Osteoblast (primary cell): Measurements from ENCODE around the gene TMC7. TPM values are rescaled to one million over a fixed set of nuclear protein-coding genes. Genes with fewer than 3 reads are reported as not detected.
A peak's percentile ranks its signal among the peaks of the same experiment; 100 is the strongest.

Experiments used
- DNase-seq: peaks from one replicate; pipeline ENCODE4 v3.0.0; 2011; ENCODE audit warnings: low spot score, mixed read lengths; ENCODE audit not compliant: insufficient read length; ENCODE audit errors: missing footprints
- H2AFZ ChIP-seq: 2 replicates; pipeline ENCODE4 v1.6.0; 2011; ENCODE audit warnings: mild to moderate bottlenecking, low read length
- H3K27ac ChIP-seq: 2 replicates; pipeline ENCODE4 v1.5.1; 2011; ENCODE audit warnings: mild to moderate bottlenecking, low read depth, low read length, moderate library complexity
- H3K27me3 ChIP-seq: 2 replicates; pipeline ENCODE4 v1.6.0; 2012; ENCODE audit warnings: mild to moderate bottlenecking, control low read depth, inconsistent platforms, low read length, moderate library complexity; ENCODE audit not compliant: insufficient read depth
- H3K36me3 ChIP-seq: 2 replicates; pipeline ENCODE4 v1.5.1; 2011; ENCODE audit warnings: mild to moderate bottlenecking, low read length, control low read depth, moderate library complexity; ENCODE audit not compliant: insufficient read depth
- H3K4me1 ChIP-seq: 2 replicates; pipeline ENCODE4 v1.5.1; 2011; ENCODE audit warnings: mild to moderate bottlenecking, low read length, control low read depth, moderate library complexity; ENCODE audit not compliant: insufficient read depth
- H3K4me2 ChIP-seq: 2 replicates; pipeline ENCODE4 v1.6.0; 2011; ENCODE audit warnings: mild to moderate bottlenecking, low read length; ENCODE audit not compliant: insufficient read depth
- H3K4me3 ChIP-seq: fragments of 200-600 bp; sonication (generic); 3 replicates; pipeline ENCODE4 v1.5.1; 2012; ENCODE audit warnings: mild to moderate bottlenecking, low read length, inconsistent platforms; ENCODE audit not compliant: insufficient read depth
- H3K79me2 ChIP-seq: 2 replicates; pipeline ENCODE4 v1.6.0; 2012; ENCODE audit warnings: mild to moderate bottlenecking, low read length, control low read depth, inconsistent platforms; ENCODE audit not compliant: insufficient read depth
- H3K9me3 ChIP-seq: 2 replicates; pipeline ENCODE4 v1.5.1; 2011; ENCODE audit warnings: low read depth, low read length, control low read depth
- H4K20me1 ChIP-seq: 2 replicates; pipeline ENCODE4 v1.6.0; 2012; ENCODE audit warnings: mild to moderate bottlenecking, low read length, control low read depth; ENCODE audit not compliant: insufficient read depth
- total RNA-seq: library from RNA; depleted of rRNA; stranded (reverse); fragments of >200 nt; gene quantifications from 2 replicates; pipeline ENCODE4 v1.2.3, GENCODE V29; 2012
- TF ChIP-seq, protein P1 (sequence below): IDR thresholded peaks from 2 replicates; pipeline ENCODE4 v1.5.1; 2011; ENCODE audit warnings: mild to moderate bottlenecking, low read depth, low read length, moderate library complexity; ENCODE audit errors: extremely low read depth

TMC7 gene
- total RNA-seq, 1 donor = 1.1 TPM

DNA sequence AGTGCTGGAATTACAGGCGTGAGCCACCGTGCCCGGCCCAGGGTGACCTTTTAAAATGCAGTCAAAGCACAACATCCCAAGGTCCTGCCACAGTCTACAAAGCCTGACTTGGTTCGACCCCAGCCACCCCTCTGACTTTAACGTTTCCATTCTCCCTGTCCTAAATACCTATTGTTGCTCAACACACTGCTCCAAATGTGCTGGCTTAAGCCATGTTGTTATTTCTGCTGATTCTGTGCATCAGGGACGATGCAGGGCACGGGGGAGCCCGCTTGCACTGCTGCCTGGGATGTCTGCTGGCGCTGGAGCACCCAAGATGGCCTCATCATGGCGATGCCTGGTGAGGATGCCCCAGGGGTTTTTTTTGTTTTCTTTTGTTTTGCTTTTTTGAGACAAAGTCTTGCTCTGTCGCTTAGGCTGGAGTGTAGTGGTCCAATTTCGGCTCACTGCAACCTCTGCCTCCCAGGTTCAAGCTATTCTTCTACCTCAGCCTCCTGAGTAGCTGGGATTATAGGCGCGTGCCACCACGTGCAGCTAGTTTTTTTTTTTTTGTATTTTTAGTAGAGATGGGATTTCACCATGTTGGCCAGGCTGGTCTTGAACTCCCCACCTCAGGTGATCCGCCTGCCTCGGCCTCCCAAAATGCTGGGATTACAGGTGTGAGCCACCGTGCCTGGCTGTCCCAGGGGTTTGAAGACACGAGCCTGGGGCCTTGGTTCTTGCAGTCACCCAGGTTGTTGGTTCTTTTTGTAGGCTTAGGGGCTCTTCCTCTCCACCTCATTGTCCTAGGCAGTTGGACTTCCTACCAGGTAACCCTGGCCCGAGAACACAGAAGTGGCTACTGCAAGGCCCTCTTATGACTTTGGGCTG is 22.9 kb downstream of the TMC7 start:
- no peaks in the 10 kb centered on the region for H3K27me3 ChIP-seq
- TF ChIP-seq, protein P1, sequence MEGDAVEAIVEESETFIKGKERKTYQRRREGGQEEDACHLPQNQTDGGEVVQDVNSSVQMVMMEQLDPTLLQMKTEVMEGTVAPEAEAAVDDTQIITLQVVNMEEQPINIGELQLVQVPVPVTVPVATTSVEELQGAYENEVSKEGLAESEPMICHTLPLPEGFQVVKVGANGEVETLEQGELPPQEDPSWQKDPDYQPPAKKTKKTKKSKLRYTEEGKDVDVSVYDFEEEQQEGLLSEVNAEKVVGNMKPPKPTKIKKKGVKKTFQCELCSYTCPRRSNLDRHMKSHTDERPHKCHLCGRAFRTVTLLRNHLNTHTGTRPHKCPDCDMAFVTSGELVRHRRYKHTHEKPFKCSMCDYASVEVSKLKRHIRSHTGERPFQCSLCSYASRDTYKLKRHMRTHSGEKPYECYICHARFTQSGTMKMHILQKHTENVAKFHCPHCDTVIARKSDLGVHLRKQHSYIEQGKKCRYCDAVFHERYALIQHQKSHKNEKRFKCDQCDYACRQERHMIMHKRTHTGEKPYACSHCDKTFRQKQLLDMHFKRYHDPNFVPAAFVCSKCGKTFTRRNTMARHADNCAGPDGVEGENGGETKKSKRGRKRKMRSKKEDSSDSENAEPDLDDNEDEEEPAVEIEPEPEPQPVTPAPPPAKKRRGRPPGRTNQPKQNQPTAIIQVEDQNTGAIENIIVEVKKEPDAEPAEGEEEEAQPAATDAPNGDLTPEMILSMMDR = no peak
- no peaks in the 10 kb centered on the region for H3K79me2 ChIP-seq
- H4K20me1 ChIP-seq = no peaks in the 10 kb centered on the region
- H3K9me3 ChIP-seq = no peaks in the 10 kb centered on the region
- H3K4me2 ChIP-seq = no peak overlapping the region
- no peak overlapping the region for H3K4me3 ChIP-seq
- H3K36me3 ChIP-seq = no peaks in the 10 kb centered on the region
- H3K4me1 ChIP-seq = peaks cover 13% of the 10 kb centered on the region
- H2AFZ ChIP-seq = no peak overlapping the region
- no peak for DNase-seq
- H3K27ac ChIP-seq = no peak overlapping the region

DNA sequence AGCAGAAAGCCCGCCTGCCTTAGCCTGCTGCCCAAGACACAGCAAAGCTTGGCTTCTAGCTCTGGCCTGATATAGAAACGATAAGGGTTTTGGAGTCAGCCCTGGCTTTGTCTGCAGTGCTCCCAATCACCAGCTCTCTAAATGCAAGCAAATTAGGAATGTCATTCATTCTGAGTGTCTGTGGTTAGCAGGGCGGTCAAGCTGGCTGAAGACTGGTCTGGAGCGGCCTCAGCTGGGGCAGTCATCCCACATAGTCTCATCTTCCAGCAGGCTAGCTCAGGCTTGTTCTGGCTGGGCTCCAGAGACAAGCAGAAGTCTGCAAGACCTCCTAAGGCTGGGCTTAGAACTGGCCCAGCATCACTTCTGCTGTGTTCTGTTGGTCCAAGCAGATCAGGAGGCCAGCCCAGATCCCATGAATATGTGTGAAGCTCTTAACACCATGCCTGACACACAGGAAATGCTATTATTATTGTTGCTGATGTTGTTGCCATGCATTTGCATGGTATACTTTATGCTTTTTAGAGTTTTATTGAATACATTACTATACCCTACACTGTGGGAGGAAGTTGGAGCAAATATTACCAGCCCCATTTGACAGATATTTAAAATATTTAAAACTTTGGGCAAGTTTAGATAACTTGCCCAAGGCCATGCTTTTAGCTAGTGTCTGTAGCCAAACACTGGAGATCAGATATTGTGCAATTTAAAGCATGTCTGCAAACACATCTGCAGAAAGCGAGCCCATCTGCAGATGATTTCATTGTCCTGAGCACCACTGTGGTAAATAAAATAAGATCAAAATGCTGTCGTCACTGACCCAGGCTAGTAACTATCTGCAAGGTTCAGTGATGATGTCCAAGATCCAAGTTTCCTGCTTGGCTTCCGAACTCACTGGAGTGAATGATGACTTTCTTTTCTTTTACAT is 24.8 kb downstream of the TMC7 start:
- H3K4me3 ChIP-seq = peak overlapping the region; percentile 8
- no peaks in the 10 kb centered on the region for H3K27me3 ChIP-seq
- no peaks in the 10 kb centered on the region for H3K79me2 ChIP-seq
- peak overlapping the region; percentile 53 for H3K27ac ChIP-seq
- no peak overlapping the region for H2AFZ ChIP-seq
- H3K4me2 ChIP-seq = peak overlapping the region; percentile 31
- no peaks in the 10 kb centered on the region for H4K20me1 ChIP-seq
- H3K36me3 ChIP-seq = no peaks in the 10 kb centered on the region
- DNase-seq = peak; percentile 96
- no peaks in the 10 kb centered on the region for H3K9me3 ChIP-seq
- TF ChIP-seq, protein P1 = no peak
- H3K4me1 ChIP-seq = peaks cover 13% of the 10 kb centered on the region

DNA sequence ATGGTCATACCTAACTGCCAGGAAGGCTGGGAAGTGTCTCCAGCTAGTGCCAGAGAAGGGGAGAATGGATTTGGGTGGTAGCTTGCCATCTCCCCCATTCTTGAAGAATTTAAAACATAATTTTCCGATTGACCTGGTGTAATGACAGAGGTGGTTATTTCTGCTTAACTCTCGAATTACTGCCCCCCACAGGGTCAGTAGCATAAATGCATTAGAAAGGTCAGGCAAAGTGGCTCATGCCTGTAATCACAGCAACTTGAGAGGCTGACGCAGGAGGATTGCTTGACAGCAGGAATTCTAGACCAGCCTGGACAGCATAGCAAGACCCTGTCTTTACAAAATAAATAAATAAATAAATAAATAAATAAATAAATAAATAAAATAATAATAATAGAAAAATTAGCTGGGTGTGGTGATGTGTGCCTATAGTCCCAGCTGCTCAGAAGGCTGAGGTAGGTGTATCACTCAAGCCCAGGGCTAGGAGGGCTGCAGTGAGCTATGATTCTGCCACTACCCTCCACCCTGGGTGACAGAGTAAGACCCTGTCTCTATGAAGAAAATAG is 27.5 kb downstream of the TMC7 start:
- Histone ChIP-seq H3K27me3 (no peaks in the 10 kb centered on the region), H3K79me2 (no peaks in the 10 kb centered on the region), H3K36me3 (no peaks in the 10 kb centered on the region), H3K4me3 (no peak overlapping the region), H3K9me3 (no peaks in the 10 kb centered on the region), H4K20me1 (no peaks in the 10 kb centered on the region), H3K4me1 (peaks cover 9% of the 10 kb centered on the region), H3K27ac (no peak overlapping the region), H3K4me2 (no peak overlapping the region), H2AFZ (no peak overlapping the region)
- DNase-seq = no peak
- TF ChIP-seq, protein P1 = no peak
